Duodenal mucosa (tissue), 2 donors: ENCODE results near the gene ST6GAL1.
"Not testable (repeated sequence)": the region's sequence is repeated elsewhere in the genome, so short reads cannot be mapped to it uniquely, and the experiment has no call there.

Experiments used
- H3K27ac ChIP-seq: one replicate; pipeline ENCODE4 v1.7.0; 2013; ENCODE audit warnings: low read depth, low read length
- H3K27me3 ChIP-seq, 2 donors: one replicate each; pipeline ENCODE4 v1.7.0; 2013; ENCODE audit warnings: low read length in 2 of 2, control low read depth in 1 of 2; ENCODE audit not compliant: insufficient read depth in 2 of 2, control insufficient read depth in 1 of 2
- H3K36me3 ChIP-seq, 2 donors: one replicate each; pipeline ENCODE4 v1.7.0; 2013; ENCODE audit warnings: low read length in 2 of 2, control low read depth in 1 of 2; ENCODE audit not compliant: insufficient read depth in 2 of 2, control insufficient read depth in 1 of 2
- H3K4me1 ChIP-seq, 2 donors: one replicate each; pipeline ENCODE4 v1.7.0; 2013; ENCODE audit warnings: low read length in 2 of 2, control low read depth in 1 of 2; ENCODE audit not compliant: insufficient read depth in 2 of 2, control insufficient read depth in 1 of 2
- H3K4me3 ChIP-seq, 2 donors: one replicate each; pipeline ENCODE4 v1.7.0; 2013; ENCODE audit warnings: low read length in 2 of 2, low read depth in 1 of 2
- H3K9ac ChIP-seq, 2 donors: one replicate each; pipeline ENCODE4 v1.7.0; 2013; ENCODE audit warnings: low read length in 2 of 2, low read depth in 1 of 2
- H3K9me3 ChIP-seq, 2 donors: one replicate each; pipeline ENCODE4 v1.7.0; 2013; ENCODE audit warnings: low read length in 2 of 2, control low read depth in 1 of 2; ENCODE audit not compliant: control insufficient read depth in 1 of 2

Gene ST6GAL1

GRCh38 chr3:186967686-186968085 is 37.4 kb downstream of the ST6GAL1 start:
- Histone ChIP-seq H3K4me3 (no peak overlapping the region), H3K9ac (no peak overlapping the region), H3K27me3 (no peaks in the 10 kb centered on the region), H3K9me3 (no peaks in the 10 kb centered on the region), H3K27ac (no peak overlapping the region), H3K36me3 (peaks cover 0 to 3% of the 10 kb centered on the region in 2 donors), H3K4me1 (no peaks in the 10 kb centered on the region)

- peaks cover 0 to 3% of the 10 kb centered on the region in 2 donors for H3K36me3 ChIP-seq
These were observed 39.3 kb downstream of the ST6GAL1 start for GRCh38 chr3:186969607-186970006.

GRCh38 chr3:186971106-186971505 is 40.8 kb downstream of the ST6GAL1 start:
- H3K9ac ChIP-seq, H3K4me3 ChIP-seq, H3K27me3 ChIP-seq, H3K4me1 ChIP-seq, H3K27ac ChIP-seq, H3K9me3 ChIP-seq: not testable (repeated sequence)
- peaks cover 0 to 10% of the 10 kb centered on the region in 2 donors for H3K36me3 ChIP-seq

More at GRCh38 chr3:186969607-186970006, 39.3 kb downstream of the ST6GAL1 start:
- Histone ChIP-seq H3K9ac (no peak overlapping the region), H3K9me3 (no peaks in the 10 kb centered on the region), H3K4me1 (no peaks in the 10 kb centered on the region), H3K27ac (no peak overlapping the region), H3K27me3 (no peaks in the 10 kb centered on the region), H3K4me3 (no peak overlapping the region)

GRCh38 chr3:186971578-186971977 is 41.3 kb downstream of the ST6GAL1 start:
- Histone ChIP-seq H3K27ac (no peak overlapping the region), H3K9ac (no peak overlapping the region), H3K36me3 (peaks cover 0 to 10% of the 10 kb centered on the region in 2 donors), H3K4me1 (no peaks in the 10 kb centered on the region), H3K27me3 (no peaks in the 10 kb centered on the region), H3K9me3 (no peaks in the 10 kb centered on the region), H3K4me3 (no peak overlapping the region)

GRCh38 chr3:186973702-186974101 is 43.4 kb downstream of the ST6GAL1 start:
- no peak overlapping the region for H3K9ac ChIP-seq
- H3K27ac ChIP-seq, result no peak overlapping the region
- H3K36me3 ChIP-seq, result peaks cover 0 to 10% of the 10 kb centered on the region in 2 donors
- no peaks in the 10 kb centered on the region for H3K27me3 ChIP-seq
- H3K4me3 ChIP-seq, result no peak overlapping the region
- no peaks in the 10 kb centered on the region for H3K9me3 ChIP-seq
- H3K4me1 ChIP-seq, result no peaks in the 10 kb centered on the region

GRCh38 chr3:186974824-186975313 is 44.5 kb downstream of the ST6GAL1 start:
- Histone ChIP-seq H3K27ac (no peak overlapping the region), H3K27me3 (no peaks in the 10 kb centered on the region), H3K4me3 (no peak overlapping the region), H3K9me3 (no peaks in the 10 kb centered on the region), H3K9ac (no peak overlapping the region), H3K4me1 (no peaks in the 10 kb centered on the region), H3K36me3 (peaks cover 0 to 14% of the 10 kb centered on the region in 2 donors)

- peaks cover 0 to 16% of the 10 kb centered on the region in 2 donors for H3K36me3 ChIP-seq
- H3K27me3 ChIP-seq, result no peaks in the 10 kb centered on the region
- no peak overlapping the region for H3K9ac ChIP-seq
- no peaks in the 10 kb centered on the region for H3K9me3 ChIP-seq
- H3K4me1 ChIP-seq, result no peaks in the 10 kb centered on the region
- H3K27ac ChIP-seq, result no peak overlapping the region
- no peak overlapping the region for H3K4me3 ChIP-seq
These were observed 45.4 kb downstream of the ST6GAL1 start for GRCh38 chr3:186975726-186976125.

GRCh38 chr3:186976837-186977750 is 46.8 kb downstream of the ST6GAL1 start:
- Histone ChIP-seq H3K27ac (peak overlapping the region; percentile 26), H3K27me3 (no peaks in the 10 kb centered on the region), H3K4me1 (no peaks in the 10 kb centered on the region), H3K4me3 (no peak overlapping the region), H3K9ac (no peak overlapping the region), H3K36me3 (peaks cover 0 to 16% of the 10 kb centered on the region in 2 donors), H3K9me3 (no peaks in the 10 kb centered on the region)

- Histone ChIP-seq H3K9ac (no peak overlapping the region), H3K27me3 (no peaks in the 10 kb centered on the region), H3K36me3 (peaks cover 0 to 13% of the 10 kb centered on the region in 2 donors), H3K27ac (no peak overlapping the region), H3K4me1 (no peaks in the 10 kb centered on the region), H3K4me3 (no peak overlapping the region), H3K9me3 (no peaks in the 10 kb centered on the region)
These were observed 48.4 kb downstream of the ST6GAL1 start for GRCh38 chr3:186978712-186979111.

- H3K27ac ChIP-seq, result no peak overlapping the region
- no peaks in the 10 kb centered on the region for H3K9me3 ChIP-seq
- no peaks in the 10 kb centered on the region for H3K4me1 ChIP-seq
- no peaks in the 10 kb centered on the region for H3K27me3 ChIP-seq
- H3K4me3 ChIP-seq, result no peak overlapping the region
- H3K9ac ChIP-seq, result no peak overlapping the region
- H3K36me3 ChIP-seq, result peaks cover 0 to 13% of the 10 kb centered on the region in 2 donors
These were observed 49.5 kb downstream of the ST6GAL1 start for GRCh38 chr3:186979852-186980251.
